GM20000 (cell line): ENCODE data around the gene RNU2-63P.
A peak's percentile ranks its signal among the peaks of the same experiment; 100 is the strongest.

Source experiments
- DNase-seq: peaks from one replicate; pipeline ENCODE4 v3.0.0; 2012; ENCODE audit warnings: low spot score
- TF ChIP-seq, protein P1 (sequence below): IDR thresholded peaks from 2 replicates; pipeline ENCODE4 v1.5.1; 2012; ENCODE audit warnings: mild to moderate bottlenecking, control low read depth; ENCODE audit errors: extremely low read depth, missing control alignments

Gene RNU2-63P

DNA sequence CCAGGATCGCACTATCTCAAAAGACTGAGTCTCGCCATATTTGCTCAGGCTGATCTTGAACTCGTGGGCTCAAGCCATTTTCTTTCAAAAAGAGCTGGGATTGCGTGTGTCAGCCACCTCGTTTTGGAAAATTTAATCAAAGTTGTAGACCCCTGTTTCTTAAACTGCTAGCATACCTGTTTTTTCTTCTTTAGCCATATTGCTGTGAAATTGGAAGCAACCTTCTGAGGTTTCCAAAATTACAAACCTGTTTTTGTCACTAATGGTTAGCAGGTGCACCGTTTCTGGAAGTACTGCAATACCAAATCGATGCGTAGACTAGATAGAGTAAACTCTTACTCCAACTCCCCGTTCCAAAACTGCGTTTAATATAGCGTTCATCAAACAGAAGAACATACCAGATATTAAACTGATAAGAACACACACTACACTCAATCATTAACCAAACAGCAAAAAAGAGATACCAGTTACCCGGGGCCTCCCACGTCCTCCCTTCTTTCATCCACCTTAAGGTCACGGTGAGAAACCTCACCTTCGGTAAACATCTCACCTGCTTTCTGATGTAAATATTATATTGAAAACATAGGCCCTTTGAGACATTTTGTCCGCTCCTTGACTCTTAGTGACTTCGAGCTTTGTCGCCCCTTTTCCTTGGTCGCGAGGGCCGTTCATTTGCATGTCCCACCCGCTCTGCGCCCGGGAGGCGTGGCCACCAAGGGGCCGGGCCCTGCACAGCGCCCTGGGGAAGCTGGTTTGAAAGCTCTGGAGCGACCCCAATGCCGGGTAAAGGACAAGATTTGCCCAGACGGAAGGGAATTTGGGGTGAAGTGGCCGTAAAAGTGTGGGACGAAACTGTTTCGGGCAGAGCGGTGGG, at the start of gene RNU2-63P:
TSS of gene RNU2-63P (minus strand) at position 462 of the 874 bp plus-strand sequence.
- TF ChIP-seq, protein P1, sequence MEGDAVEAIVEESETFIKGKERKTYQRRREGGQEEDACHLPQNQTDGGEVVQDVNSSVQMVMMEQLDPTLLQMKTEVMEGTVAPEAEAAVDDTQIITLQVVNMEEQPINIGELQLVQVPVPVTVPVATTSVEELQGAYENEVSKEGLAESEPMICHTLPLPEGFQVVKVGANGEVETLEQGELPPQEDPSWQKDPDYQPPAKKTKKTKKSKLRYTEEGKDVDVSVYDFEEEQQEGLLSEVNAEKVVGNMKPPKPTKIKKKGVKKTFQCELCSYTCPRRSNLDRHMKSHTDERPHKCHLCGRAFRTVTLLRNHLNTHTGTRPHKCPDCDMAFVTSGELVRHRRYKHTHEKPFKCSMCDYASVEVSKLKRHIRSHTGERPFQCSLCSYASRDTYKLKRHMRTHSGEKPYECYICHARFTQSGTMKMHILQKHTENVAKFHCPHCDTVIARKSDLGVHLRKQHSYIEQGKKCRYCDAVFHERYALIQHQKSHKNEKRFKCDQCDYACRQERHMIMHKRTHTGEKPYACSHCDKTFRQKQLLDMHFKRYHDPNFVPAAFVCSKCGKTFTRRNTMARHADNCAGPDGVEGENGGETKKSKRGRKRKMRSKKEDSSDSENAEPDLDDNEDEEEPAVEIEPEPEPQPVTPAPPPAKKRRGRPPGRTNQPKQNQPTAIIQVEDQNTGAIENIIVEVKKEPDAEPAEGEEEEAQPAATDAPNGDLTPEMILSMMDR, result no peak
- peak; percentile 77 for DNase-seq

DNA sequence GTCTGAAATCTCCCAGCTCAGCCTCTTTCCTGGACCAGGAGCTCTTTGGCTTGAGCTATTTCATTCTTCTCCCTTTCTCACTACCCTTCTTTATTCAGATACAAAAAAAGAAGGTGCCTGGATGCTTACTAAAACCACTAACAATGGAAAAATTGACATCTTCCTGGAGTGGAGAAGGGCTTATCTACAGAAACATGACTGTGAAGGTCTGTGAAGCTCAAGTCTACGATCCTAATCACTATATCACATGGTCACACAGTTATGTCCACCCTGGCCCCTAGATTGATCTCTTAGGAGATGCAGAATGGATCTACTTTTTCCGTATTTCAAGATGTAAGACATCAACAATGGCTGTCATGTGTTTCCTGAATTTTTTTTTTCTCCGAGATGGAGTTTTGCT, 44.9 kb upstream of the RNU2-63P start:
- no peak for DNase-seq

GRCh38 chr2:88060907-88061275, 44.5 kb upstream of the RNU2-63P start:
- no peak for DNase-seq
- TF ChIP-seq, protein P1, result no peak

More for the DNA sequence above, 44.9 kb upstream of the RNU2-63P start:
- TF ChIP-seq, protein P1, result no peak

DNA sequence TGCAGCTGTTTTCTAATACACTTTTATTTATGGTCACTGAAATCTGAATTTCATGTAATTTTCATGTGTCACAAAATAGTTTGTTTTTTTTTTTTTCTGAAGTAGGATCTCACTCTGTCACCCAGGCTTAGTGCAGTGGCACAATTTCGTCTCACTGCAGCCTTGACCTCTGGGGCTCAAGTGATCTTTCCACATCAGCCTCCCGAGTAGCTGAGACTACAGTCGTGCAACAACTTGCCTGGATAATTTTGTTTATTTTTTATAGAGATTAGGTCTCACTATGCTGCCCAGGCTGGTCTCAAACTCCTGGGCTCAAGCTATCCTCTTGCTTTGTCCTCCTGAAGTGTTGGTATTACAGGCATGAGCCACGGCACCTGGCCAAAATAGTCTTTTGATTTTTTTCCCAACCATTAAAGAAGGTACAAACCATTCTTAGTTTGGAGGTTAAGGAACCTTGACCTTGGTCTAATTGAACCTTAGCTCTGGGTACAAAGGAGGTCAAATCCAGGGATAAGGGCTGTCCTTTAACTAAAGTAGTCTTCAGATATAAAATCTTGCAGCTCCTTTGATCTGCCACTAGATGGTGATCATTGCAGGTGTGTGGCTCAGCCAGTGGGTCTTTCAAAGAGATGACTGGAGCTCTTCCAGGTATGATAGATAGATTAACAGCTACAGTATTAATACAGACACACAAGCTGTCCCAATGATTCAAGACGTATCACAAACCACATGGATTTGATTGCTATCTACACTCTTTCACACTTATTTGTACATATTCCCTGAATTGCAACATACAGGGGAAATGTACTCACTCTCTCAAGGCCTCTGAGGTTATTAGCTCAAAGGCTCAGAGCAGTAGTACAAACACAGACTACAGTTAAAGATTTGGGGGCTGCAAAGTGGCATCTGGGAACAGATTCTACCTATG, 43.9 kb upstream of the RNU2-63P start:
- peak; percentile 80 for DNase-seq
- TF ChIP-seq, protein P1, result peak; percentile 42

GRCh38 chr2:88058191-88058590, 41.8 kb upstream of the RNU2-63P start:
- TF ChIP-seq, protein P1, result no peak
- no peak for DNase-seq

- DNase-seq, result no peak
- TF ChIP-seq, protein P1, result no peak
Observed at GRCh38 chr2:88057437-88057844, 41.1 kb upstream of the RNU2-63P start.
